Heart right ventricle (tissue), 16 donors: ENCODE measurements around the gene KCNIP1. TPM values are rescaled to one million over a fixed set of nuclear protein-coding genes. Genes with fewer than 3 reads are reported as not detected.

ENCODE experiments used
- ATAC-seq, 8 donors: fragments of 200-7000 bp; cut with Tn5 transposase; one replicate each; pipeline ENCODE4 v1.9.1; 2020; ENCODE audit warnings: mild to moderate bottlenecking in 8 of 8, moderate library complexity in 8 of 8, moderate number of reproducible peaks in 1 of 8
- DNase-seq, 2 donors: peaks; one replicate each; pipeline ENCODE4 v3.0.0-alpha.2; 2020
- H3K27ac ChIP-seq, 10 donors: fragments of 200-600 bp; sonication (generic) in 2 of 10; one replicate each; pipeline versions ENCODE4 v1.5.0 to v1.8.0; 2020 to 2022; ENCODE audit warnings: mild to moderate bottlenecking in 3 of 10
- H3K27me3 ChIP-seq, 7 donors: fragments of 200-600 bp; one replicate each; pipeline ENCODE4 v1.8.0; 2021 to 2022; ENCODE audit warnings: mild to moderate bottlenecking in 2 of 7
- H3K36me3 ChIP-seq, 9 donors: fragments of 200-600 bp; sonication (generic) in 1 of 9; one replicate each; pipeline versions ENCODE4 v1.5.0 to v1.8.0; 2020 to 2022; ENCODE audit warnings: mild to moderate bottlenecking in 2 of 9
- H3K4me1 ChIP-seq, 9 donors: fragments of 200-600 bp; sonication (generic) in 1 of 9; one replicate each; pipeline versions ENCODE4 v1.5.0 to v1.8.0; 2020 to 2022; ENCODE audit warnings: mild to moderate bottlenecking in 4 of 9
- H3K4me3 ChIP-seq, 10 donors: fragments of 200-600 bp; sonication (generic) in 2 of 10; one replicate each; pipeline versions ENCODE4 v1.5.0 to v1.8.0; 2020 to 2022; ENCODE audit warnings: mild to moderate bottlenecking in 7 of 10, moderate library complexity in 2 of 10
- H3K9me3 ChIP-seq, 11 donors: fragments of 200-600 bp in 10 of 11; sonication (generic) in 2 of 11; one replicate each; pipeline versions ENCODE4 v1.5.0 to v1.8.0; 2013 to 2022; ENCODE audit warnings: mild to moderate bottlenecking in 2 of 11, control low read depth in 1 of 11, moderate library complexity in 1 of 11
- WGBS, 2 donors: extraction: QIAGEN DNeasy Blood & Tissue Kit; methylation state at CpG; one replicate each; pipeline ENCODE4 v1.1.7; 2013; ENCODE audit warnings: inconsistent platforms in 1 of 2; 5-methylcytosine and 5-hydroxymethylcytosine counted together
- intact Hi-C, 10 donors: fragments of 100-400 bp; cut with DNase I; formaldehyde crosslinking; loops; one replicate each; pipeline versions ENCODE4 v1.11.1 to v1.14.2; 2022
- polyA plus RNA-seq, 2 donors: library from polyadenylated mRNA; stranded (reverse); fragments of 200-250 nt; gene quantifications; one replicate each; pipeline ENCODE4 v1.2.3, GENCODE V29; 2013
- total RNA-seq, 10 donors: library from RNA; stranded (reverse); fragmentation: NEBNext Ultra II Directional in 3 of 10; extraction: Animal tissue kit (Norgen Biotek cat#: 25700) in 3 of 10; gene quantifications; one replicate each; pipeline versions ENCODE4 v1.2.1 to v1.2.4, GENCODE V29; 2021 to 2023
- TF ChIP-seq, protein P1 (sequence below), 9 donors: fragments of 200-600 bp; sonication (generic) in 2 of 9; IDR thresholded peaks; one replicate each; pipeline versions ENCODE4 v1.5.0 to v1.8.0; 2021 to 2022; ENCODE audit warnings: antibody characterized with exemption in 9 of 9, mild to moderate bottlenecking in 5 of 9, moderate library complexity in 1 of 9
- donor health status: Arrhythmogenic right ventricular cardiomyopathy.
- donor health status: ischemic (EF 13 %, LVEDD 7.1; RV severe dilation, severe dysfunction).
- donor health status: healthy with polysubstance abuse.
- donor health status: DM: no; HTN: yes; CAD: no.
- donor health status: DM: no; HTN: no; CAD: no.
- donor health status: ischemic (EF 25% LVEDD 6.9; RV normal size, moderate dysfunction).
- donor health status: ischemic (EF 25% LVEDD 5.7; RV mildly dilated, moderate dysfunction).
- donor health status: healthy.
- donor health status: DM: yes; HTN: yes; CAD: no.
- donor health status: Ischemic cardiomyopathy.
- donor health status: ischemic (EF 35%, LVEDD 5.7; RV mildly dilated, moderate dysfunction).
- donor health status: nonischemic (EF 11% LVEDD 7.7; RV severe dilation, severe dysfunction).
- donor health status: DM: yes; HTN: yes; CAD: no.
- donor health status: PGD.
- donor health status: ischemic (EF 29% LVEDD 5.4; RV normal size, mild dysfunction).
- donor health status: nonischemic (EF 23%, LVEDD 6.1; RV moderate dilation, normal function).

The KCNIP1 gene
- total and polyA plus RNA-seq, 12 donors, result 0.06 to 0.67 (median 0.21) TPM; not detected in 7

DNA sequence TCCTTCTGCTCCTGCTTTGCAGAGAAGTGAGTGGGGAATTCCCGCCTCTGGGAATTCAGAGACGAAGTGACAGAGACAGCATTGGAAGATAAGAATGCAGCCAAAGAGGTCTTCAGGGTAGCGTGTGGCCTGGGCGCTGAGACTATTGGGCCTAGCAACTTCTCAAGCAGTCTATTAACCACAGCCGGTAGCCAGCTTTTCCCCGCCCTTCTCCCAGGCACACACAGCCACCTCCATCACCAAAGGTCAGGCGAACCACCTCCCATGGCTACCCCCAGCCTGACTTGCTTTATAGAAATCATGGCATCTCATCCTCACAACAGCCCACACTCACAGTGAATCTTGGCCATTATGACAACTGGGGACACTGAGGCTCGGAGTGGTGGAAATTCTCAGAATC lies 124.2 kb downstream of the KCNIP1 start:
- Histone ChIP-seq H3K4me3 (no peak overlapping the region), H3K36me3 (no peaks in the 10 kb centered on the region), H3K4me1 (peaks cover 2 to 25% (median 16%) of the 10 kb centered on the region in 9 donors), H3K9me3 (no peaks in the 10 kb centered on the region), H3K27me3 (no peaks in the 10 kb centered on the region), H3K27ac (no peak overlapping the region)
- intact Hi-C loops, result loop anchor here in 4 of 10 donors (5.0 to 10.0 kb wide), 2 partner anchors 191 to 403 kb away; no protein-coding TSS in a partner anchor
- ATAC-seq, result no peak
- no peak for DNase-seq
- WGBS, 2 donors, result 94 to 97% methylated on average over 8 of the region's 8 CpGs
- TF ChIP-seq, protein P1, sequence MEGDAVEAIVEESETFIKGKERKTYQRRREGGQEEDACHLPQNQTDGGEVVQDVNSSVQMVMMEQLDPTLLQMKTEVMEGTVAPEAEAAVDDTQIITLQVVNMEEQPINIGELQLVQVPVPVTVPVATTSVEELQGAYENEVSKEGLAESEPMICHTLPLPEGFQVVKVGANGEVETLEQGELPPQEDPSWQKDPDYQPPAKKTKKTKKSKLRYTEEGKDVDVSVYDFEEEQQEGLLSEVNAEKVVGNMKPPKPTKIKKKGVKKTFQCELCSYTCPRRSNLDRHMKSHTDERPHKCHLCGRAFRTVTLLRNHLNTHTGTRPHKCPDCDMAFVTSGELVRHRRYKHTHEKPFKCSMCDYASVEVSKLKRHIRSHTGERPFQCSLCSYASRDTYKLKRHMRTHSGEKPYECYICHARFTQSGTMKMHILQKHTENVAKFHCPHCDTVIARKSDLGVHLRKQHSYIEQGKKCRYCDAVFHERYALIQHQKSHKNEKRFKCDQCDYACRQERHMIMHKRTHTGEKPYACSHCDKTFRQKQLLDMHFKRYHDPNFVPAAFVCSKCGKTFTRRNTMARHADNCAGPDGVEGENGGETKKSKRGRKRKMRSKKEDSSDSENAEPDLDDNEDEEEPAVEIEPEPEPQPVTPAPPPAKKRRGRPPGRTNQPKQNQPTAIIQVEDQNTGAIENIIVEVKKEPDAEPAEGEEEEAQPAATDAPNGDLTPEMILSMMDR (IDR thresholded peaks at IDR 0.05), result no peak

DNA sequence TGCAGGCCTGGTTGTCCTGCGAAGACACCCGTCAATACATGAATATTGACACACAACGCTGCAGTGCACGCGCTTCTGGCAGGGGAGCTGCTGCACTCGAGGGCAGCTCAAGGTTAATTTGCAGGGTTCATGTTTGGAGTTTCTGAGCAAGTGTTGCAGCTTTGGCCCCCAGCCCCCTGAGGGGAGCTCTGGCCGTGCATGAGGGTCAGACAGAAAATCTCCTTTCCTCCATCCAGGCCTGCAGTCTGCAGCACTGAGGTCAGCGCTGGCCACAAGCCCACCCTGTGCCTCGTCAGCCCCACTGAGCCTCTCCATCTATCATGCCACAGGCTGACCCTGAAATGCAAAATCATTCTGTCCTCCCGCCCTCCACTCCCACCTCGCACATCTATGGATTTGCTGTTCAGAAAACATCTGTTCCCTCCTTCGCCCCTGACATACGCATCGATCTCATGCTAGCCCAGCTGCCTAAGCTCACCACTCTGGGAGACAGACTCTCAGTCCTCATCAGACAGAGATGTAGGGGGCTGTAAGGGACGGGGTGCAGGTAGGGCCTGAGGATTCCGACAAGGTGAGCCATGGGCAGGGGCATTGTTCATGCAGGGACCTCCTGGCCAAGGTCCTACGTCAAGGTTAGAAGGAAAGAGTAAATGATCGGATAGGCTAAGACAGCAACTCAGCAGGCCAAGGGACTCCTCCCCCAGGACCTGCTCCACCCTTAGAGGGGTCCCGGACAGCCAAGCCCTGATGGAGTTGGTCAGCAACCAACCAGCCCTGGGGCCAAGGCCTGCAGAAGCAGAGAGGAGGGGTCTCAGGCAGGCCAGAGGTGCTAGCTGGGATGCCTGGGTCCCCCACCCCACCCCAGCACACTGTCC lies 125.1 kb downstream of the KCNIP1 start:
- Histone ChIP-seq H3K36me3 (no peaks in the 10 kb centered on the region), H3K9me3 (no peaks in the 10 kb centered on the region), H3K4me3 (no peak overlapping the region), H3K27me3 (no peaks in the 10 kb centered on the region), H3K27ac (no peak overlapping the region), H3K4me1 (peaks cover 2 to 31% (median 22%) of the 10 kb centered on the region in 9 donors)
- intact Hi-C loops, result loop anchor here in 4 of 10 donors (5.0 to 10.0 kb wide), 2 partner anchors 192 to 404 kb away; no protein-coding TSS in a partner anchor
- WGBS, 2 donors, result 89 to 90% methylated on average over 19 of the region's 19 CpGs
- DNase-seq (no peak), ATAC-seq (no peak)
- TF ChIP-seq, protein P1 (IDR thresholded peaks at IDR 0.05), result no peak

DNA sequence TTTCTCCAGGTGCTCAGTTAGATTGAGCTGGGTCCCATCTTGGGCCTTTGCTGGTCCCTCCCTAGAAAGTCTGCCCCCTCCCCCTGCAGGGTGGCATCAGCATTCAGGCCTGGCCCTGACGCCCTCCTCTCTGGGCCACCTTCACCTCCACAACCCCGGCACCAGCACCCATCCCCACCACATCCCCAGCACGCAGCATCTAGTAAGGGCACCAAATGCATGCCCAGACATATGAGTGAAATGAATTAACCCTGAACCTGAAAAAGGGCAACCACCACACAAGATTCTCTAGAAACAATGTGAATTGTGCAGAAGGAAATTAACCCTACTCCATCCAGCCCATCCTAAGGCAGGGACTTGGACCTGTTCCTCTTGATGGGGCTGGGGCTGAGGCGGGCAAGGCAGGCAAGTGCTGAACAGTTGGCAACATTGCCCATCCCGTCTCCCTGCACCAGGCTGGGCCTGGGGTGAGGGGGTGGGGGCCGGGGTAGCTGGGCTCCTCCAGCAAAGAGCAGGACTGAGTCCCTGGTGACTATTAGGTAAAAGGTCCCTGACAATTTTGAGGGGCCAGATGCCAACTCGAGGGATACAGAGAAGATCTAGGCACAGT lies 125.9 kb downstream of the KCNIP1 start:
- WGBS, 2 donors, result 92 to 94% methylated on average over 7 of the region's 7 CpGs
- no peaks in the 10 kb centered on the region for H3K9me3 ChIP-seq
- no peak for DNase-seq
- H3K4me3 ChIP-seq, result no peak overlapping the region
- intact Hi-C loops, result loop anchor here in 7 of 10 donors (5.0 to 10.0 kb wide), 6 partner anchors 165 to 715 kb away; no protein-coding TSS in a partner anchor
- peaks cover 2 to 39% (median 30%) of the 10 kb centered on the region in 9 donors for H3K4me1 ChIP-seq
- no peak for ATAC-seq
- TF ChIP-seq, protein P1 (IDR thresholded peaks at IDR 0.05), result no peak
- no peak overlapping the region for H3K27ac ChIP-seq
- H3K36me3 ChIP-seq, result no peaks in the 10 kb centered on the region
- H3K27me3 ChIP-seq, result no peaks in the 10 kb centered on the region

DNA sequence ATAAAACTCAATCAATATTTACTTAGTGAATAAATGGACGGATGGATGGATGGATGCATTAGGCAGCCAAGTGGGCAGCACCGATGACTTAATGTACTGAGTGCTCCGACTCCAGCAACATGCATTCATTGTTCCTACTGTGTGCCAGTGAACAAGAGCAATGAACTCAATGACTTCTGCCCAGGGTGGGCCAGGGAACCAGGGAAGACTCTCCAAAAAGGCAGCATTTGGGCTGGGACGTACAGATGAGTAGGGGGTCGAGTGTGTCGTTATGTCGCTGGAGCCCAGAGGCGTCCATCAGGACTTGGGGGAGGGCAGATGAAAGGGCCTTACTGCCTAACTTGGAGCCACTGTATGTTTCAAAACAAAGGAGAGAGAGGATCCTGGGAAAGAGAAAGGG lies 126.4 kb downstream of the KCNIP1 start:
- H3K27ac ChIP-seq, result no peak overlapping the region
- TF ChIP-seq, protein P1 (IDR thresholded peaks at IDR 0.05), result no peak
- ATAC-seq (no peak), DNase-seq (no peak)
- H3K4me1 ChIP-seq, result peaks cover 2 to 43% (median 30%) of the 10 kb centered on the region in 9 donors
- H3K36me3 ChIP-seq, result no peaks in the 10 kb centered on the region
- intact Hi-C loops, result loop anchor here in 6 of 10 donors (5.0 to 10.0 kb wide), 6 partner anchors 165 to 715 kb away; no protein-coding TSS in a partner anchor
- H3K27me3 ChIP-seq, result no peaks in the 10 kb centered on the region
- no peaks in the 10 kb centered on the region for H3K9me3 ChIP-seq
- H3K4me3 ChIP-seq, result no peak overlapping the region
- WGBS, 2 donors, result 95 to 99% methylated on average over 8 of the region's 8 CpGs
